Tibial nerve (tissue), 4 donors: ENCODE results near the gene NPS. TPM values are rescaled to one million over a fixed set of nuclear protein-coding genes. Genes with fewer than 3 reads are reported as not detected.

ENCODE experiments used
- DNase-seq, 2 donors: peaks; one replicate each; pipeline ENCODE4 v3.0.0-alpha.2; 2019; ENCODE audit warnings: low spot score in 2 of 2
- H3K27ac ChIP-seq, 4 donors: fragments of 200-600 bp; sonication (generic) in 3 of 4; one replicate each; pipeline ENCODE4 v1.5.1; 2017 to 2019; ENCODE audit warnings: mild to moderate bottlenecking in 1 of 4
- H3K27me3 ChIP-seq, 2 donors: fragments of 200-600 bp; sonication (generic) in 1 of 2; one replicate each; pipeline versions ENCODE4 v1.5.1 to v1.6.0; 2017 to 2019
- H3K36me3 ChIP-seq, 3 donors: fragments of 200-600 bp; sonication (generic); one replicate each; pipeline ENCODE4 v1.5.1; 2018 to 2019
- H3K4me1 ChIP-seq, 4 donors: fragments of 200-600 bp; sonication (generic) in 3 of 4; one replicate each; pipeline ENCODE4 v1.5.1; 2017 to 2019
- H3K4me3 ChIP-seq, 4 donors: fragments of 200-600 bp; sonication (generic) in 3 of 4; one replicate each; pipeline ENCODE4 v1.5.1; 2017 to 2019; ENCODE audit warnings: mild to moderate bottlenecking in 1 of 4, moderate library complexity in 1 of 4
- H3K9me3 ChIP-seq, 4 donors: fragments of 200-600 bp; sonication (generic) in 3 of 4; one replicate each; pipeline ENCODE4 v1.5.1; 2017 to 2019
- EP300 ChIP-seq, 2 donors: sonication (generic); formaldehyde crosslinking; IDR thresholded peaks; one replicate each; pipeline ENCODE4 v1.6.1; 2017; ENCODE audit warnings: antibody characterized with exemption in 2 of 2, mild to moderate bottlenecking in 1 of 2
- POLR2A ChIP-seq, 2 donors: fragments of 450-650 bp; IDR thresholded peaks; one replicate each; pipeline ENCODE4 v1.6.1; 2017; ENCODE audit warnings: antibody characterized with exemption in 2 of 2, mild to moderate bottlenecking in 2 of 2, moderate library complexity in 2 of 2
- WGBS, 2 donors: methylation state at CpG; one replicate each; pipeline ENCODE4 v1.1.5; 2018; 5-methylcytosine and 5-hydroxymethylcytosine counted together
- total RNA-seq, 4 donors: library from RNA; depleted of rRNA; stranded (reverse); fragments of >200 nt; gene quantifications; one replicate each; pipeline ENCODE4 v1.1.0, GENCODE V29; 2016
- TF ChIP-seq, protein P1 (sequence below), 5 experiments: fragments of 200-600 bp in 3 of 5; fragments of 450-650 bp in 2 of 5; sonication (generic) in 3 of 5; IDR thresholded peaks; one replicate each; pipeline ENCODE4 v1.5.1; 2016 to 2019; ENCODE audit warnings: antibody characterized with exemption in 5 of 5, mild to moderate bottlenecking in 3 of 5, moderate library complexity in 2 of 5

The NPS gene
- total RNA-seq, 4 donors from 2014 or later: not detected

DNA sequence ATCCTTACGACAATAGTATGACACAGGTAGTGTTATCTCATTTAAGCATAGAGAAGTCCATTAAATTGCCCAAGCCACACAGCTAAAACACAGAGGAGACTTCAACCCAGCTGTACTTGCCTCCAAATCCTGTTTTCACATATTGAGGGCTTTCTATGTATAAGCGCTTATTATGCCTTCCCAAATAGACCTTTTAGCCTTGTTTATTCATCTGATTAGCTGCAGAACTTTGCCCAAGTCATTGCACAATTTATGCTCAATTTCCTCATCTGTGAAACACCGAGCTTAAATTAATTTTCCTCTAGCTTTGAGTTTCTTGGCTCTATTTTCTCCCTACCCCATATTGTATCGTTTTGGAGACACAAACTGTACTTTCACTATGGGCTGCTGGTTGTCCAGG, 15.5 kb downstream of the NPS start:
- Histone ChIP-seq H3K9me3 (no peaks in the 10 kb centered on the region), H3K27me3 (no peaks in the 10 kb centered on the region), H3K4me3 (no peak overlapping the region), H3K27ac (no peak overlapping the region), H3K4me1 (no peaks in the 10 kb centered on the region), H3K36me3 (no peaks in the 10 kb centered on the region)
- DNase-seq: no peak
- WGBS, 2 donors: 76 to 82% methylated on average over 4 of the region's 4 CpGs
- TF ChIP-seq EP300 (IDR thresholded peaks at IDR 0.05) (no peak), POLR2A (IDR thresholded peaks at IDR 0.05) (no peak)
- TF ChIP-seq, protein P1, sequence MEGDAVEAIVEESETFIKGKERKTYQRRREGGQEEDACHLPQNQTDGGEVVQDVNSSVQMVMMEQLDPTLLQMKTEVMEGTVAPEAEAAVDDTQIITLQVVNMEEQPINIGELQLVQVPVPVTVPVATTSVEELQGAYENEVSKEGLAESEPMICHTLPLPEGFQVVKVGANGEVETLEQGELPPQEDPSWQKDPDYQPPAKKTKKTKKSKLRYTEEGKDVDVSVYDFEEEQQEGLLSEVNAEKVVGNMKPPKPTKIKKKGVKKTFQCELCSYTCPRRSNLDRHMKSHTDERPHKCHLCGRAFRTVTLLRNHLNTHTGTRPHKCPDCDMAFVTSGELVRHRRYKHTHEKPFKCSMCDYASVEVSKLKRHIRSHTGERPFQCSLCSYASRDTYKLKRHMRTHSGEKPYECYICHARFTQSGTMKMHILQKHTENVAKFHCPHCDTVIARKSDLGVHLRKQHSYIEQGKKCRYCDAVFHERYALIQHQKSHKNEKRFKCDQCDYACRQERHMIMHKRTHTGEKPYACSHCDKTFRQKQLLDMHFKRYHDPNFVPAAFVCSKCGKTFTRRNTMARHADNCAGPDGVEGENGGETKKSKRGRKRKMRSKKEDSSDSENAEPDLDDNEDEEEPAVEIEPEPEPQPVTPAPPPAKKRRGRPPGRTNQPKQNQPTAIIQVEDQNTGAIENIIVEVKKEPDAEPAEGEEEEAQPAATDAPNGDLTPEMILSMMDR (IDR thresholded peaks at IDR 0.05): no peak

DNA sequence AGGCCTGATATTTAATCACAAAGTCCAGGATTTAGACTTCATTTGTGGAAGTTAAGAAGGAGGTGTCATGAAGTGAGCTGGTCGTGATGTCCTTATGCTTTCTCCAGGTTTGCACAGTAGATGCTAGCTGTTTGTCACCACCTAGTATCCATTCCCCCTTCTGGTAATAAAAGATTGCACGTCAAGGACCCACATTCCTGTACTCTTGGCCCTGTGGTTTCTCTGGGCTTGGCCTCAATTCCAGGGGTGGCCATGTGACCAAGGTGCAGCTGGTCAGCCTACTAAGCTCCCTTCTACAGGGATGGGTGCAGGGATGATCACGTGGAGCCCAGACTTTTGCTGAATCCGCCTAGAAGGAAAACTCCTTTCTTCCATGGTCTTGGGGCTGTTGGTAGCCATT, 16.5 kb downstream of the NPS start:
- Histone ChIP-seq H3K9me3 (no peaks in the 10 kb centered on the region), H3K27me3 (no peaks in the 10 kb centered on the region), H3K27ac (no peak overlapping the region), H3K4me1 (no peaks in the 10 kb centered on the region), H3K4me3 (no peak overlapping the region), H3K36me3 (no peaks in the 10 kb centered on the region)
- no peak for DNase-seq
- WGBS, 2 donors: 70 to 71% methylated on average over 4 of the region's 4 CpGs
- TF ChIP-seq, protein P1 (IDR thresholded peaks at IDR 0.05): no peak
- TF ChIP-seq EP300 (IDR thresholded peaks at IDR 0.05) (no peak), POLR2A (IDR thresholded peaks at IDR 0.05) (no peak)

DNA sequence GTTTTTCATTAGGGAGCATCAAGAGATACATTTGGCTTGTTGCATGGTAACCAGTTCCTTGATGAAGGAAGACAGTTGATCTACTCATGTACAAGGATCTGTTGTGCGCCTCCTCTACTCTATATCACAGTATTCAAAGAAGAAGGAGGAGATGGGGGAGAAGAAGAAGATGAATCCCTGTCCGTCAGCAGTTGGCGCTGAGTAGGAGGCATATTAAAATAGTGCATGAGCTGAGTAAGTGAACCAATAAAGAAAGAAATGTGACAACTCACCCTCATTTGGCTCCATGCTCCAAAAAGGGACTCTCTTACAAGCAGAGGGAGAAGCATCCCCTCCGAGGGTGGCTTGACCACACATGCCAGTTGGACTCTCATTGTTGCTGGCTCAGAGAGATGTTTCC, 20.1 kb downstream of the NPS start:
- WGBS, 2 donors: 90 to 94% methylated on average over 4 of the region's 4 CpGs
- H3K9me3 ChIP-seq: peaks cover 0 to 22% (median 0%) of the 10 kb centered on the region in 4 donors
- no peak overlapping the region for H3K4me3 ChIP-seq
- H3K4me1 ChIP-seq: no peaks in the 10 kb centered on the region
- H3K36me3 ChIP-seq: no peaks in the 10 kb centered on the region
- no peak for DNase-seq
- no peak overlapping the region for H3K27ac ChIP-seq
- TF ChIP-seq POLR2A (IDR thresholded peaks at IDR 0.05) (no peak), EP300 (IDR thresholded peaks at IDR 0.05) (no peak)
- TF ChIP-seq, protein P1 (IDR thresholded peaks at IDR 0.05): no peak
- H3K27me3 ChIP-seq: no peaks in the 10 kb centered on the region

DNA sequence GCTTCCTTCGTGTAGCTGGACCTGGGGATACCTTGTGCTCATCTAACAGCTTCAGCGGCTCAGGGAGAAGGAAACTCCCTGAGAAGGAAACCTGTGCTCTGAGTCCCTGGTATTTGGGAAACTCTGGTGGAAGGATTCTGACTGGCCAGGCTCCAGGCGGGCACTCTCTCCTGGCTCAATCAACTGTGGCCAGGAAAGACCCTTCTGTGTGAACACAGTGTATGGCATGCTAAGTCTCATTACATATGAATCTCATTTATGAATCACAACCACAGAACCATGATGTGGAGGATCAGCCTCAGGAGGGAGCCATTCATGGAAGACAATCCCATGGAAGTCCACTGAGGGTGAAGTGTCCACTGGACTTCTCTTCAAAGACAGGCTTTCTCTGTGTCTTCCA, 20.9 kb downstream of the NPS start:
- Histone ChIP-seq H3K4me1 (no peaks in the 10 kb centered on the region), H3K27me3 (no peaks in the 10 kb centered on the region), H3K27ac (no peak overlapping the region), H3K9me3 (peaks cover 0 to 22% (median 0%) of the 10 kb centered on the region in 4 donors), H3K4me3 (no peak overlapping the region), H3K36me3 (no peaks in the 10 kb centered on the region)
- DNase-seq: no peak
- 79 to 87% methylated on average over 3 of the region's 3 CpGs for WGBS, 2 donors
- TF ChIP-seq EP300 (IDR thresholded peaks at IDR 0.05) (no peak), POLR2A (IDR thresholded peaks at IDR 0.05) (no peak)
- TF ChIP-seq, protein P1 (IDR thresholded peaks at IDR 0.05): no peak

DNA sequence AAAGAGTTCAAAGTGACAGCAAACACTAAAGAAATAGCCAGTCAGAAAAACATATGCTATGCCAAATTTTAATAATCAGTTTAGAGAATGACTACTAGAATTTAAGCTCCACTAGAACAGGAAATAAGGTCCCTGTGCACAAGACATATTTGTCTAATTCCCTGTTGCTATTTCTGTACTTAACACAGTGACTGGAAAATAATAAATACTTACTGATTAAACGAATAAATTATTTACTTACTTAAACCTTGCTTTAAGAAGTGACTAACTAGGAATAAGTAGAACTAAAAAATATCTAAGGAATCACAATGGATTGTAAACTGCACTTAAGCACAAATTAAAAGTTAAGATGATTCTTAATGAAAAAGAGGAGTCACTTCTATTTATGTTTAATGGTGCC, 22.3 kb downstream of the NPS start:
- Histone ChIP-seq H3K4me3 (no peak overlapping the region), H3K4me1 (no peaks in the 10 kb centered on the region), H3K36me3 (no peaks in the 10 kb centered on the region), H3K9me3 (peaks cover 0 to 22% (median 0%) of the 10 kb centered on the region in 4 donors), H3K27me3 (no peaks in the 10 kb centered on the region), H3K27ac (no peak overlapping the region)
- TF ChIP-seq POLR2A (IDR thresholded peaks at IDR 0.05) (no peak), EP300 (IDR thresholded peaks at IDR 0.05) (no peak)
- TF ChIP-seq, protein P1 (IDR thresholded peaks at IDR 0.05): no peak
- no peak for DNase-seq
- 54 to 56% methylated on average over 1 of the region's 1 CpG for WGBS, 2 donors
